ENCODE results near the gene AIRE.

The AIRE gene

GRCh38 chr21:44326716-44327602 is 41.3 kb downstream of the AIRE start:
- no peak for DNase-seq

- no peak for DNase-seq
These were observed 41.9 kb downstream of the AIRE start for GRCh38 chr21:44327603-44327974.

GRCh38 chr21:44328242-44328895 is 42.7 kb downstream of the AIRE start:
- no peak for DNase-seq

GRCh38 chr21:44329086-44329889 is 43.6 kb downstream of the AIRE start:
- no peak for DNase-seq

GRCh38 chr21:44329971-44330681 is 44.5 kb downstream of the AIRE start:
- no peak for DNase-seq

- DNase-seq = no peak
These were observed 45.0 kb downstream of the AIRE start for GRCh38 chr21:44330698-44331097.

- DNase-seq = no peak
These were observed 45.5 kb downstream of the AIRE start for GRCh38 chr21:44331209-44331608.

GRCh38 chr21:44331650-44332307 is 46.1 kb downstream of the AIRE start:
- DNase-seq = no peak

- no peak for DNase-seq
These were observed 46.7 kb downstream of the AIRE start for GRCh38 chr21:44332383-44332782.

- DNase-seq = no peak
These were observed 47.3 kb downstream of the AIRE start for GRCh38 chr21:44332965-44333364.

GRCh38 chr21:44333509-44334328 is 48.0 kb downstream of the AIRE start:
- no peak for DNase-seq

- DNase-seq = no peak
These were observed 48.8 kb downstream of the AIRE start for GRCh38 chr21:44334329-44335030.

GRCh38 chr21:44335266-44336059 is 49.8 kb downstream of the AIRE start:
- no peak for DNase-seq

- DNase-seq = no peak
These were observed 51.8 kb downstream of the AIRE start for GRCh38 chr21:44337449-44337848.

- peak; percentile 41 for DNase-seq
These were observed 52.5 kb downstream of the AIRE start for GRCh38 chr21:44337941-44338895.

GRCh38 chr21:44338971-44339910 is 53.6 kb downstream of the AIRE start, which contains the start of gene CFAP410:
Gene CFAP410 (minus strand): TSS chr21:44339390. CDS start chr21:44339194, 196 bp downstream.
- peak; percentile 50 for DNase-seq
